Kidney epithelial cell (primary cell): ENCODE measurements around the gene KATNB1. TPM values are rescaled to one million over a fixed set of nuclear protein-coding genes. Genes with fewer than 3 reads are reported as not detected.
"Not testable (repeated sequence)": the region's sequence is repeated elsewhere in the genome, so short reads cannot be mapped to it uniquely, and the experiment has no call there.

Experiments
- DNase-seq: peaks from one replicate; pipeline ENCODE4 v3.0.0-alpha.2; 2010; ENCODE audit warnings: low read depth
- H3K27me3 ChIP-seq: 2 replicates; pipeline ENCODE4 v1.6.0; 2011; ENCODE audit warnings: low read length; ENCODE audit not compliant: control insufficient read depth, insufficient read depth
- H3K36me3 ChIP-seq: 2 replicates; pipeline ENCODE4 v1.5.1; 2011; ENCODE audit warnings: low read length; ENCODE audit not compliant: control insufficient read depth, insufficient read depth
- H3K4me3 ChIP-seq: 2 replicates; pipeline ENCODE4 v1.5.1; 2011; ENCODE audit warnings: low read depth, mild to moderate bottlenecking, control low read depth, low read length
- total RNA-seq: library from RNA; depleted of rRNA; stranded (reverse); fragments of >200 nt; gene quantifications from 2 replicates; pipeline ENCODE4 v1.2.3, GENCODE V29; 2015
- TF ChIP-seq, protein P1 (sequence below): IDR thresholded peaks from 2 replicates; pipeline ENCODE4 v1.5.1; 2011; ENCODE audit warnings: mild to moderate bottlenecking, moderate library complexity, low read length, control low read depth, inconsistent platforms; ENCODE audit not compliant: insufficient read depth, poor library complexity, severe bottlenecking

Gene KATNB1
- total RNA-seq, 1 donor from 2014 or later: 26.3 TPM

GRCh38 chr16:57795431-57795878 is 59.9 kb downstream of the KATNB1 start:
- DNase-seq: no peak
- no peaks in the 10 kb centered on the region for H3K36me3 ChIP-seq
- no peaks in the 10 kb centered on the region for H3K27me3 ChIP-seq
- TF ChIP-seq, protein P1, sequence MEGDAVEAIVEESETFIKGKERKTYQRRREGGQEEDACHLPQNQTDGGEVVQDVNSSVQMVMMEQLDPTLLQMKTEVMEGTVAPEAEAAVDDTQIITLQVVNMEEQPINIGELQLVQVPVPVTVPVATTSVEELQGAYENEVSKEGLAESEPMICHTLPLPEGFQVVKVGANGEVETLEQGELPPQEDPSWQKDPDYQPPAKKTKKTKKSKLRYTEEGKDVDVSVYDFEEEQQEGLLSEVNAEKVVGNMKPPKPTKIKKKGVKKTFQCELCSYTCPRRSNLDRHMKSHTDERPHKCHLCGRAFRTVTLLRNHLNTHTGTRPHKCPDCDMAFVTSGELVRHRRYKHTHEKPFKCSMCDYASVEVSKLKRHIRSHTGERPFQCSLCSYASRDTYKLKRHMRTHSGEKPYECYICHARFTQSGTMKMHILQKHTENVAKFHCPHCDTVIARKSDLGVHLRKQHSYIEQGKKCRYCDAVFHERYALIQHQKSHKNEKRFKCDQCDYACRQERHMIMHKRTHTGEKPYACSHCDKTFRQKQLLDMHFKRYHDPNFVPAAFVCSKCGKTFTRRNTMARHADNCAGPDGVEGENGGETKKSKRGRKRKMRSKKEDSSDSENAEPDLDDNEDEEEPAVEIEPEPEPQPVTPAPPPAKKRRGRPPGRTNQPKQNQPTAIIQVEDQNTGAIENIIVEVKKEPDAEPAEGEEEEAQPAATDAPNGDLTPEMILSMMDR: peak; percentile 58
- no peak overlapping the region for H3K4me3 ChIP-seq

DNA sequence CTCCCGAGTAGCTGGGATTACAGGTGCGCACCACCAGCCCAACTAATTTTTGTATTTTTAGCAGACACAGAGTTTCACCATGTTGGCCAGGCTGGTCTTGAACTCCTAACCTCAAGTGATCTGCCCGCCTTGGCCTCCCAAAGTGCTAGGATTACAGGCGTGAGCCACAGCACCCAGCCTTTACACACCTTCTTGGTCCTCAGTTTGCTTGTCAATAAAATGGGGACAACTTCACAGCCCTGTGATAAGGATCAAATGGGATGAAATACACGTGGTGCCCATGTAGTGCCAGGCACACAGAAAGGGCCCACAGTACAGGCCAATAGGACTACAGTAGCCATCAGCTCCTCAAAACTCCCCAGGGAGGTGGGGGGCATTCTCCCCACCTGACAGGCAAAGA is 60.4 kb downstream of the KATNB1 start:
- not testable (repeated sequence) for H3K36me3 ChIP-seq, H3K4me3 ChIP-seq, DNase-seq, H3K27me3 ChIP-seq

- TF ChIP-seq, protein P1: no peak
- DNase-seq: no peak
Observed at GRCh38 chr16:57797216-57797525, 61.6 kb downstream of the KATNB1 start.

GRCh38 chr16:57797526-57798266 is 62.1 kb downstream of the KATNB1 start:
- H3K27me3 ChIP-seq: no peaks in the 10 kb centered on the region
- TF ChIP-seq, protein P1: no peak
- no peak for DNase-seq
- peak overlapping the region; percentile 35 for H3K4me3 ChIP-seq
- no peaks in the 10 kb centered on the region for H3K36me3 ChIP-seq

More at GRCh38 chr16:57797216-57797525, 61.6 kb downstream of the KATNB1 start:
- Histone ChIP-seq H3K36me3 (no peaks in the 10 kb centered on the region), H3K27me3 (no peaks in the 10 kb centered on the region), H3K4me3 (peak overlapping the region; percentile 35)

DNA sequence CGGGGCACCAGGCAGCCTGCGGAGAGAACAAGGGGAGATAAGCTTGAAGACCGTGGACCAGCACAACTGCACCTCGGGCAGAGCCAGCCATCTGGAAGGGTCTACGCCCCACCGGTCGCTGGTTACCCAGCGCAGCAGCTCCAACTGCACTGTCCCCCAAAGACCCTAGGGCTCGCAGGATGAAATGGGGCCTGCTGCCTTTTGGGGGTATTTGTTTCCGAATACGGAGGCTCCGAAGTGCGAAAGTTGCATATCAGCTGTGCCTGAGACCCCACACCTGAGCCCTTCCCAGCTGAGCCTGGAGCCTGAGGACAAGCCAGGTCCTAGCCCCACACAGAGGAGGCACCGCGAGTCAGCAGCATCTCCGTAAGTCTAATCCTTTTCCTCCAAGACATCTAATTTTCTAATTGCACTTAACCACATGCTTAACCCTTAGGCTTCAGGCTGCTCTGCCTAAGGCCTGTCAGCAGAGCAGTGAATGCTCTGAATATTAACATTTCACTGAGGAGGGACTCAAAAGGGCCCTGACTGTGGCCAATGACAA is 62.8 kb downstream of the KATNB1 start:
- DNase-seq: no peak
- Histone ChIP-seq H3K27me3 (no peaks in the 10 kb centered on the region), H3K36me3 (no peaks in the 10 kb centered on the region), H3K4me3 (peak overlapping the region; percentile 35)
- TF ChIP-seq, protein P1: no peak

DNA sequence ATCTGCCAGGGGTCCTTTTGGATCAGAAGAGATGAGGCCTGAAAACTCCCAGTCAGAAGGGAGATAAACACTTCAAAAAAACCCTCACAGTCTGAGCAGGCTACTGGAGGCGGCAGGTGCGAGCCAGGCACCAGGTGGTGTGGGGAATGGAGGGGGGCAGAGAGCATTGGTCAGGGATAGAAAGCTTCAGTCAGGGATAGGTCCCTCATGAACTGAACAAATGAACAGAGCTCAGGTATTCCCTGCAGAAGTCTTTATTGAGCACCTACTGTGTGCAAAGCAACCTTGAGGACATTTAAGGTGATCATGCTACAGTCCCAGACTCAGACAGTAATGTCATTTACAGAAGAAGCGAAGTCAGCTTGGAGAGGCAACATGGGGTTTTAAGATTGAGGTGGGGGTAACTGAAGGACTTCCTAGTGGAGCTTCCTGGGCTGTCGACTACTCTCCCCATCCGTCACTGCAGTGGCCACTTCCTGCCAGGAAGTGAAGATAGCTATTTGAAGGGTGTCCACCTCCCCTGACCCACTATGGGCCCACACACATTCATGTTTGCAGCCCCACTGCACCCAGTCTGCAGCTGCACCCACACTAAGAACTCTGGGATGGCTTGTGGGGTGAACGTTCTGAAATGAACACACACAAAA is 63.5 kb downstream of the KATNB1 start:
- H3K4me3 ChIP-seq: peak overlapping the region; percentile 35
- no peaks in the 10 kb centered on the region for H3K36me3 ChIP-seq
- TF ChIP-seq, protein P1: no peak
- no peaks in the 10 kb centered on the region for H3K27me3 ChIP-seq
- no peak for DNase-seq
